Measurements from ENCODE around the gene ZNF474. TPM values are rescaled to one million over a fixed set of nuclear protein-coding genes. Genes with fewer than 3 reads are reported as not detected.

ZNF474 gene
- total RNA-seq, 2 experiments from 2014 or later, result not detected

DNA sequence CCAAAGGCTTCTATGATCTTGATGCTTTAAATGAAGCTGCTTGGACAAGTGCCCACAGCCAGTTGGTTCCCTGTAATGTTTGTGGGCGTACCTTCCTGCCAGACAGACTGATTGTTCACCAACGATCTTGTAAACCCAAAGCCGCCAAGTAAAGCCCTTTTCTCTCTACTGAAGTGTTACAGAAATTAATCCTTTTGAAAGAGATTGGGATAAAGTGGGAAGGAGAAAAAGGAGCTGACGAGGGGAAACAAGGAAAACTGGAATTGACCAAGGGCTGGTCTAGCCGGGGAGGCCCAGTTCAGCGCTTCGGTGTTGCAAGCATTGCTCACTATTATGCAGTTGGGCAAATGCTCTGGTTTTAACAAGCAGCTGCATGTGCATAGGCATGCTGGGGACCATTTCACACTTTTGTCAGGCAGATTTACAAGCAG lies 53.2 kb downstream of the ZNF474 start:
- ChIA-PET CTCF (no interaction called here), POLR2A (no interaction called here)
- H3K4me3 Mint-ChIP-seq, result no peak overlapping the region
- no peak overlapping the region for H3K27ac Mint-ChIP-seq
- DNase-seq, result no peak
- peaks cover 3% of the 10 kb centered on the region for H3K4me1 Mint-ChIP-seq
- peaks cover 3% of the 10 kb centered on the region for H3K27me3 Mint-ChIP-seq
- H3K36me3 Mint-ChIP-seq (ENCODE audit: low read depth), result no peaks in the 10 kb centered on the region
- H3K9me3 Mint-ChIP-seq, result no peaks in the 10 kb centered on the region

DNA sequence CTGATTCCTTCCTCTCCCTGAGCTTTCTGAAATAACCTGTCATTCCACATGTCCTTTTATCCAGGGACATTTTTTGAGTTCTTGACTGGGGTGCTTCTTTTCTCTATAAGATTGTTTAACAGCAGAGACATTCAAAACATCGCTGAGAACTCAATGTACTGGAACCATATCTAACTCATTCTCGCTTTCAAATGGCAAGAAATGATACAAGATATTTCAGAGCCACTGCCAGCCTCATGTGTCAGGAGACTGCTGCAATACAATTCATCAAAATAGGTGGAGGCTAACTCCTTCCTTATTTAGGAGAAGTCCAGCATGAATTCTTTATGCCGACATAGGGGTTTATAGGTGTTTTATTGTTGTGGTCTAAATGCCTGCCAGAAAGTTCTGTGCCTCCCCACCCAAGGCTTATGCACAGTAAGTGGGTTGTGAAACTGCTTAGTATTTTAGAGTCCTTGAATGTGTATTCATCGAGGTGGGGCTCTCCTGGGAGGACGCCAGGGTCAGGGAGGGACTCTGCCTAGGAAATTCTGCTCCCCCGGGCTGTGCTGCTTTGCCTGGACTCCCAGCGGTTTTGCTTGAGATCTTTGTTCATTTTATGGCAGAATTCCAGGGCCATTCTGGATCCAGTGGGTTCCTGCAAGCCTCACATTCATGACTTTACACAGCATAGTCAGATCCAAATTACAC lies 53.9 kb downstream of the ZNF474 start:
- POLR2A ChIA-PET, result no interaction called here
- H3K27me3 Mint-ChIP-seq, result peaks cover 3% of the 10 kb centered on the region

DNA sequence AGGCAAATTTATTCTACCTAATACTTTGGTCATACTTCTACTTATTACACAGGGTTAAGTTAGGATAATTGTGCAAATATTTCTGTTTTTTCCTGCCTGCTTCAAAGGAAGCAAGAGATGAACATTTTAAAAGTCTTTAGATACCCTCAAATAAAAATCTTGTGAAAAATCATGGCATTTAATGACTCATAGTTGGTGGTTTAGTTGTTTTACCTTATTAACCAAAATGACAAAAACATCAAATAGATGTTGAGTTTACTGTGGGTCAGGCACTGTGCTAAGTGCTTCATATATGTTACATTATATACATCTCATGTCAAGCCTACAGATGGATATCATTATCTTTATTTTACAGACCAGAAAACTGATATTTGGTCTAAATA lies 54.4 kb downstream of the ZNF474 start:
- Mint-ChIP-seq H3K4me1 (peaks cover 3% of the 10 kb centered on the region), H3K9me3 (no peaks in the 10 kb centered on the region), H3K27ac (no peak overlapping the region), H3K36me3 (ENCODE audit: low read depth) (no peaks in the 10 kb centered on the region), H3K27me3 (peaks cover 3% of the 10 kb centered on the region), H3K4me3 (no peak overlapping the region)
- no peak for DNase-seq
- CTCF ChIA-PET, result no interaction called here
- POLR2A ChIA-PET, result no interaction called here

More for the DNA sequence above, 53.9 kb downstream of the ZNF474 start:
- CTCF ChIA-PET, result no interaction called here
- DNase-seq, result no peak
- no peaks in the 10 kb centered on the region for H3K9me3 Mint-ChIP-seq
- H3K4me1 Mint-ChIP-seq, result peaks cover 3% of the 10 kb centered on the region
- no peaks in the 10 kb centered on the region for H3K36me3 Mint-ChIP-seq (ENCODE audit: low read depth)
- H3K4me3 Mint-ChIP-seq, result no peak overlapping the region
- no peak overlapping the region for H3K27ac Mint-ChIP-seq

DNA sequence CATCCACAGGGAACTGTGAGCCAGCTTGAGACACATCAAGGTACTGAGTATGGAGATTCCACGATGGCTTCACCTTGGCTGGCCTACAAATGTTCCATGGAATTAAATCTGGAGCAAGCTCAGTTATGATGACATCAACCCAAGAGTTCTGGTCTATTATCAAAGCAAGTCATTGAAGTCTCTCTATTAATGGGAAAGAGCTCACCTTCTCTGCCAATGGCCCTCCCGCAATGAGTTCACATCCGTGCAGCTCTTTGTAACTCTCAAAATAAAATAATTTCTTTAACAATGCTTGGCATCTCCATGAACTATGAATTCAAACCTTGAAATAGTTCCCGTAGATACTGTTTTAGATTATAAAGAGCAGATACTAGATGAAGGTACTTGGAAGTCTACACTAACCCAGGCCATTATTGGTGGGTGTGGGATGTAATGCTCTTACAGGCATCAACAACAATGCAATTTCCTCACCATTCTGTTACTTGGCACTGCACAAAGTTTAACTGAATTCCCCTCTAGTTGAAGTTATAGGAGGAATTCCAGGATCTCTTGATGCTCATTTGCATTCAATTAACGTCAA lies 55.4 kb downstream of the ZNF474 start:
- no peak overlapping the region for H3K27ac Mint-ChIP-seq
- peaks cover 3% of the 10 kb centered on the region for H3K4me1 Mint-ChIP-seq
- peaks cover 3% of the 10 kb centered on the region for H3K27me3 Mint-ChIP-seq
- H3K9me3 Mint-ChIP-seq, result no peaks in the 10 kb centered on the region
- H3K36me3 Mint-ChIP-seq (ENCODE audit: low read depth), result no peaks in the 10 kb centered on the region
- H3K4me3 Mint-ChIP-seq, result no peak overlapping the region
- POLR2A ChIA-PET, result no interaction called here
- CTCF ChIA-PET, result no interaction called here
- no peak for DNase-seq

DNA sequence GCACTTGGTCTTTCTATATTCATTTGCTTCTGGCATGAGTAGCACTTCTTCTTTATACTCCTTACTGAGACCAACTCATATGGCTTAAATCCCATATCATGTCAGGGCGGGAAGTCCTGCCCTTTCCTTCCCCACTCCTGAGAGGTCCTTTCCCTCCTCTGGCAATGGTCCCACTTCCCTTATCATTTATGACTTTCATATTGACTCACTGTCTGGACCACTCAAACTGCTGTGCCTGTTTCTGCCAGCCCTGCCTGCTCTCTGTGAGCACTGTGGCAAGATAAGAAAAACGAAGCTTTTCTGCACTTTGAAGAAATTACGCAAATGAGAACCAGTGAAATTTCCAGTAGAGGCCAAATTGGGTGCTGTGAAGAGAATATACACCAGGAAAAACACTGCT lies 58.1 kb downstream of the ZNF474 start:
- H3K27me3 Mint-ChIP-seq, result peaks cover 5% of the 10 kb centered on the region
- H3K9me3 Mint-ChIP-seq, result no peaks in the 10 kb centered on the region
- H3K4me3 Mint-ChIP-seq, result no peak overlapping the region
- POLR2A ChIA-PET, result no interaction called here
- H3K27ac Mint-ChIP-seq, result no peak overlapping the region
- H3K36me3 Mint-ChIP-seq (ENCODE audit: low read depth), result no peaks in the 10 kb centered on the region
- DNase-seq, result no peak
- CTCF ChIA-PET, result interaction anchor here (1.9 kb wide), 1 partner anchor 8 kb away, joined by 5 read pairs; no protein-coding TSS in a partner anchor
- no peaks in the 10 kb centered on the region for H3K4me1 Mint-ChIP-seq

DNA sequence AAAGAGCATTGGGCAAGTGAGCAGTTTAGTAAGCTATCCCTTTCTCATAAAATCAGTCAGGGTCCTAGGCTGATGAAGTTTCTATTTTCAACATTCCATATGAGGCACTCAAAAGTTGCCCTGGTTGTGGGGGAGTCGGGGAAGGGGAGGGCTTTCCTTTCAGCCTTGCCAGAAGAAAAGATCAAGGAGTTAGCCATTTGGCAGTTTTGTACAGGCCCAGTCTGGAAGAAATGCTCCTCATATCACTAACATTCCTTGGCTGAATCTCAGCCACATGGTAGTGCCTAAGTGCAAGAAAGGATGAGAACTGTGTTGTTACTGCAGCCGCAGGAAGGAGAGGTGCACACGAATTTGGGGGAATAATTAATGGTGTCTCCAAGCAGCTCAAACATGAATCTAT lies 60.8 kb downstream of the ZNF474 start:
- Mint-ChIP-seq H3K27me3 (peaks cover 5% of the 10 kb centered on the region), H3K4me1 (no peaks in the 10 kb centered on the region), H3K27ac (no peak overlapping the region), H3K36me3 (ENCODE audit: low read depth) (no peaks in the 10 kb centered on the region), H3K9me3 (no peaks in the 10 kb centered on the region), H3K4me3 (no peak overlapping the region)
- DNase-seq, result no peak
- ChIA-PET POLR2A (no interaction called here), CTCF (no interaction called here)

DNA sequence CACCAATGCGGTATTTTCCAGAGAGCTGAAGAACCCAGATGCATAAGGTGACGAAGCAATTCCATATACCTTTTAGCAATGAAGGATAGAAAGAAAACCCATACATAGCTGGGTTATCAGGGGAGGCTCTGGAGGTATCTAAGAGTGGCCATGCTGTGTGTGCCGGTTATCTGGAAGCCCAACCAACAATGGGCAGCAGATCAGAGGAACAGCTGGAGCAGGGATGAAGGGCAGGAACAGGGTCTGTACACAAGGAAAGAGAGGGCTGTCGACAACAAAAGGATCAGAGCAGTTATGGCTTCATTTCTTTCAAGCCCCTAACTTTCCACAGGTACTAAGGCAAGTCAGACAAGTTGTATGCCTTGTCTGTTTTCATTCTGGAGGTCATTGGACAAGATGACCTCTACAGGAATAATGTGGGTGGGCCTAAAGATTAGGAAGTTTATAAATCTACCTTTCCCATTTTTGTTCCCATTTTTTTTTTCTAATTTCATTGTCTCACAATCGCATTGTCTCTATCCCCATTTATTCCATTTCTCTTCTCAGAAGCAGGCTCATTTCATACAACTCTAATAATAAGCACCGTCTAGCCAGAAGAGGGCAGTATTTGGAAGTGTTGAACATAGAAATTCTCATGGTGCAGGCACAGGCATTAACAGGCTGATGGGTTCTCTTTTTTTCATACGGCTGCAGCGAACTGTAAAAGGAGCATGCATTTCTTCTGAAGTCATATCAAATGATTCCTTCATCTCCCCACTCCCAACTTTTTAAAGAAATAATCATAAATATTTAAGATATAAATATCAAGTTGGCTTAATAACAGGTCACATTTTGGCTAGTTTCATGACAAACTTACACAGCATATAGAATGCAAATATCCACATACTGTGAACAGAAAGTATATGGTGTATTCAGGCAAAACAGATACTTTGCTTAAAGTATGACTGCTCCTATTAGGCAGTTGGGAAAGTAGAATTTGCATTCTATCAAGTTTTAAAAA lies 63.5 kb downstream of the ZNF474 start:
- peaks cover 4% of the 10 kb centered on the region for H3K27me3 Mint-ChIP-seq
- H3K4me3 Mint-ChIP-seq, result no peak overlapping the region
- peak; percentile 33 for DNase-seq
- H3K27ac Mint-ChIP-seq, result no peak overlapping the region
- POLR2A ChIA-PET, result no interaction called here
- H3K36me3 Mint-ChIP-seq (ENCODE audit: low read depth), result no peaks in the 10 kb centered on the region
- CTCF ChIA-PET, result no interaction called here
- H3K9me3 Mint-ChIP-seq, result no peaks in the 10 kb centered on the region
- H3K4me1 Mint-ChIP-seq, result no peaks in the 10 kb centered on the region

DNA sequence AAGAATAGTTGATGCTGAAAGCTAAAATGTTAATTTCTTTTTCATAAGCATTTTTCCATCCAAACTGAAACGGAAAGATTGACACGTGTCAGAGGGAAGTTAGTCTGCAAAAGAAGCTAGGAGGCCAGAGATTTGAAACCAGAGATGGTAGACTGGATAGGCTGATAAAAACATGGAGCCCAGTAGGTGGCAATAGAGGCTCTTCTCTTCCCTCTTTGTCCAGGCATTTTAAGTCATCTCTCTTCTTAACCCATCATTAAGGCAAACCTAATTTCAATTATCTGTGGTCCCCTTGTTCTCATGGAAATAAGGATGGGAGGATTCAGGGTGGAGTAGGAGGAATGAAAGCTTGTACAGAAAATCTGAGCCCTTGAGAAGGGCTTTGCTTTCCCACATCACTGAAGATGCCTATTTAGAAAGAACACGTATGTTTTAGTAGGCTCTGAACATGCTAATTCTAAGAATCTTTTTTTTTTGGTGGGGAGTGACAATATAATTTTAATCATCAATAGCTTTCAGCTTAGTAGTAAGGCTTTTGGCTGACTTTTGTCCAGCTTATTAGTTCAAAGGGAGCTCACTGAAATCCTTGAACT lies 66.6 kb downstream of the ZNF474 start:
- Mint-ChIP-seq H3K36me3 (ENCODE audit: low read depth) (no peaks in the 10 kb centered on the region), H3K4me1 (no peaks in the 10 kb centered on the region), H3K9me3 (no peaks in the 10 kb centered on the region), H3K27ac (no peak overlapping the region), H3K4me3 (no peak overlapping the region), H3K27me3 (peaks cover 4% of the 10 kb centered on the region)
- CTCF ChIA-PET, result no interaction called here
- DNase-seq, result no peak
- POLR2A ChIA-PET, result no interaction called here

DNA sequence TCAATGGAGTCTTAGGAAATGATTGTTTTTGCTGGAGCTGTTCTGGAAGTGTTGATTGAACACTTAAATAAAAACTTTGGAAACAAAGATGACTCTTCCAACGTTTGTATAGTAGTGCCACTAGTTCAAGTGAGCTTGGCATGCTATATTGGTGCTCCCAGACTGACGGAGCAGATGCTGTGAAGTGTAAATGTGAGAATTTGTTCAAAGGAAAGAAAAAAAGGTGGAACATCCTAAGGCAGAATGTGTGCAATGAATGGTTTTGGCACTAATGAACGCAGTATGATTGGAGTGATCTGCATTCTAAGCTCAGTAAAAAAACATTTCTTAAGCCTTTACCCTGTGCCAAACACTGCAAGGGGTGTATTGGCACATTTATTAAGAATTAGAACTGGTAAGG lies 69.8 kb downstream of the ZNF474 start:
- POLR2A ChIA-PET, result no interaction called here
- Mint-ChIP-seq H3K27me3 (peaks cover 2% of the 10 kb centered on the region), H3K27ac (no peak overlapping the region), H3K36me3 (ENCODE audit: low read depth) (no peaks in the 10 kb centered on the region), H3K4me1 (no peaks in the 10 kb centered on the region), H3K4me3 (no peak overlapping the region), H3K9me3 (no peaks in the 10 kb centered on the region)
- no peak for DNase-seq
- CTCF ChIA-PET, result no interaction called here

DNA sequence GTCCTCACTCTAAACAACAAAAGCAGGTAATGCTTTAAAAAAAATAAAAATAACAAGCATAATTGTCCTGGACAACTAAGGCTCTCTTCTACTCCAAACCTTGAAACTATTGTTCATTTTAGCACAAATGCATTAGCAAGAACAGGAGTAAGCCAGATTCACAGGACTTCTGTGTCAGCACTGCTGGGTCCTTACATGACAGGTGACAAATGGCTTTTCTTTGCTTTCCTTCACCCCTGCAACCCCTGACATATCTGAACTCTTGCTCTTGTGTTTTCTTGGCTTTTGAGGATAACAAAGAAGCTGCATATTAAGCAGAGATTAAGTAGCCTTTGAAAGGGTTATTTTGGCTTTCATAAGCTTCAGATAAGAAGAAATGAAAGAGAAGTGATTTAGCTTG lies 71.1 kb downstream of the ZNF474 start:
- CTCF ChIA-PET, result no interaction called here
- DNase-seq, result no peak
- POLR2A ChIA-PET, result no interaction called here
- Mint-ChIP-seq H3K4me3 (no peak overlapping the region), H3K4me1 (no peaks in the 10 kb centered on the region), H3K27me3 (peaks cover 2% of the 10 kb centered on the region), H3K27ac (no peak overlapping the region), H3K36me3 (ENCODE audit: low read depth) (no peaks in the 10 kb centered on the region), H3K9me3 (no peaks in the 10 kb centered on the region)

DNA sequence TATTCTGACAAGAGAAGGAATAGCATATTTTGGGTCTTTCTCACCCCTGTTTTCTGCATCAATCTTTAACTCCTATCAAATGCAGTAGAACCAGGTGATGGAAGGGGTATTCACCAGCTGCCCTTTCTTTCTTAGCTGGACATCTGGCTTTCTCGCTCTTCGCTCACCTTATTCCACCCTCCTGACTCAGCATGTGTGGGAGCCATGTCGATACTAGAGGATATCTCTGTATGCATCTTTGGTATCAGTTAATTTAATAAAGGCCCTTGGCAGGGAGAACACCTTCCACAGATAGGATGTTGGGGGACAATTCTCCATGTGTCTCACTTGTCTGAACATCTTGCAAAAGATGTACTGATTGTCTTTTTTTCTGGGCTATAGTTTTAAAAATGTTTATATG lies 71.5 kb downstream of the ZNF474 start:
- CTCF ChIA-PET, result no interaction called here
- no peaks in the 10 kb centered on the region for H3K9me3 Mint-ChIP-seq
- H3K4me1 Mint-ChIP-seq, result no peaks in the 10 kb centered on the region
- no peak for DNase-seq
- POLR2A ChIA-PET, result no interaction called here
- no peak overlapping the region for H3K4me3 Mint-ChIP-seq
- H3K36me3 Mint-ChIP-seq (ENCODE audit: low read depth), result no peaks in the 10 kb centered on the region
- no peak overlapping the region for H3K27ac Mint-ChIP-seq
- peaks cover 2% of the 10 kb centered on the region for H3K27me3 Mint-ChIP-seq

DNA sequence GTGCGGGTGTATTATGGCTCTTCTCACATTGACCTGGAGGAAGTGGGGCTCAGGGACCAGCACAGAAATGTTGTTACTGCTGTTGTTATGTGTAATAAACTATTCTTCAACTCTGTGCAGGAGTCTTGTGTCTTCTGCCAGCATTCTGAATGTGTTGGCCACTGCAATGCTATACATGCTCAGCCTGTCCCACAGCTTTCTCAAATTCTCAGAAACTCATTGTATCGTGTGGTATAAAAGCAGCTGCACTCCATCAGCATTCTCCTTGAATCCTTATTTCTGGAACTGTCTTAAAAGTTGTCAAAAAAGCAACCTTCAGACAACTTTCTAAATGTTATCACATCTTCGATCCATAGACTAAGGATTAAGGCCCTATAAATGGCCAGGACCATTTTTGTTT lies 72.0 kb downstream of the ZNF474 start:
- H3K4me1 Mint-ChIP-seq, result no peaks in the 10 kb centered on the region
- POLR2A ChIA-PET, result no interaction called here
- peaks cover 2% of the 10 kb centered on the region for H3K27me3 Mint-ChIP-seq
- H3K9me3 Mint-ChIP-seq, result no peaks in the 10 kb centered on the region
- CTCF ChIA-PET, result no interaction called here
- DNase-seq, result no peak
- H3K27ac Mint-ChIP-seq, result no peak overlapping the region
- H3K36me3 Mint-ChIP-seq (ENCODE audit: low read depth), result no peaks in the 10 kb centered on the region
- no peak overlapping the region for H3K4me3 Mint-ChIP-seq

DNA sequence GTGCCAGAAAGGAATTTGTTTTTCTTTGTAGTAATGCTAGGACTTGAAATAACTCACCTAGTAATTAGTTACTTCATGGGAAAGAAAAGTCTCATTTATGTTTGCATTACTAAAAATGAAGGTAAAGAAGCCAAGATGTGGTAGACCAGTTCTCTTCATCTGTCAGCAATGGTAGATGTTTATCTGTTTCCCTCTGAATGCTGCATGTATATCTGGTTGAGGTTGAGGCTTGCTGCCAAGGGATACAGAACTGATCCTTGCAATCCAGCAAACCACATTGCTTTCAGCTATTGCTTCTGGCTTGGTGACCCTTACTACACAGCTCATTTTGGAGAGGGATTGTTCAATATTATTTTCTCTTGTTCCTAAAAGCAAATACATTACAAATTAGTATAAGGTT lies 73.6 kb downstream of the ZNF474 start:
- Mint-ChIP-seq H3K9me3 (no peaks in the 10 kb centered on the region), H3K4me1 (no peaks in the 10 kb centered on the region), H3K27ac (no peak overlapping the region), H3K36me3 (ENCODE audit: low read depth) (no peaks in the 10 kb centered on the region), H3K27me3 (no peaks in the 10 kb centered on the region), H3K4me3 (no peak overlapping the region)
- DNase-seq, result no peak
- ChIA-PET CTCF (no interaction called here), POLR2A (no interaction called here)
